PC-3 (cell line): Measurements from ENCODE around the gene STON1. TPM values are rescaled to one million over a fixed set of nuclear protein-coding genes. Genes with fewer than 3 reads are reported as not detected.

Experiments
- ATAC-seq: fragments of 200-7000 bp; cut with Tn5 transposase; 2 replicates; pipeline ENCODE4 v1.9.1; 2020; ENCODE audit warnings: mild to moderate bottlenecking, moderate library complexity
- Bru-seq: library from RNA; stranded (reverse); fragments of 400-500 nt; gene quantifications from one replicate; lab custom pipeline; 2021; lab: Mats Ljungman, UMichigan
- BruChase-seq, 2 experiments: library from RNA; stranded (reverse); fragments of 400-500 nt; gene quantifications; one replicate each; lab custom pipeline; 2021; lab: Mats Ljungman, UMichigan
- BruUV-seq: library from RNA; stranded (reverse); fragments of 400-500 nt; replicated peaks from 2 replicates; lab custom pipeline; 2021; lab: Mats Ljungman, UMichigan
- CTCF ChIA-PET: fragments of 300-600 bp; sonication (Branson Sonifier 250); formaldehyde crosslinking; loops from one replicate; lab custom pipeline; 2022; ENCODE audit warnings: antibody characterized with exemption; lab: Charles Lee
- POLR2A ChIA-PET: fragments of 300-600 bp; sonication (Branson Sonifier 250); formaldehyde crosslinking; loops from one replicate; lab custom pipeline; 2022; ENCODE audit warnings: antibody characterized with exemption; ENCODE audit not compliant: unreplicated experiment; lab: Charles Lee
- DNase-seq: peaks from one replicate; pipeline ENCODE4 v3.0.0-alpha.2; 2015
- H2AFZ ChIP-seq: fragments of 300-600 bp; sonication (generic); 2 replicates; pipeline ENCODE4 v1.6.0; 2016; ENCODE audit warnings: antibody characterized with exemption, low read length
- H3F3A ChIP-seq: fragments of 300-600 bp; sonication (generic); one replicate; pipeline ENCODE4 v1.6.0; 2017; ENCODE audit warnings: antibody characterized with exemption, low read length, control low read depth, mild to moderate bottlenecking; ENCODE audit not compliant: unreplicated experiment
- H3K27ac ChIP-seq: fragments of 300-600 bp; sonication (generic); 2 replicates; pipeline ENCODE4 v1.5.1; 2016; ENCODE audit warnings: mild to moderate bottlenecking, low read length
- H3K27me3 ChIP-seq: fragments of 300-600 bp; sonication (generic); 2 replicates; pipeline ENCODE4 v1.6.1; 2016; ENCODE audit warnings: low read length, mixed read lengths
- H3K36me3 ChIP-seq: fragments of 300-600 bp; sonication (generic); 2 replicates; pipeline ENCODE4 v1.6.1; 2016; ENCODE audit warnings: low read depth, mixed run types, low read length, mixed read lengths
- H3K4me1 ChIP-seq: fragments of 300-600 bp; sonication (generic); 2 replicates; pipeline ENCODE4 v1.5.1; 2016; ENCODE audit warnings: low read length; ENCODE audit not compliant: insufficient read depth
- H3K4me2 ChIP-seq: fragments of 300-600 bp; sonication (generic); 2 replicates; pipeline ENCODE4 v1.6.0; 2016; ENCODE audit warnings: low read length
- H3K4me3 ChIP-seq: fragments of 300-600 bp; sonication (generic); 2 replicates; pipeline ENCODE4 v1.5.1; 2016; ENCODE audit warnings: mild to moderate bottlenecking, low read length, mixed read lengths
- H3K79me2 ChIP-seq: fragments of 300-600 bp; sonication (generic); 2 replicates; pipeline ENCODE4 v1.6.1; 2017; ENCODE audit warnings: low read length, mixed read lengths
- H3K9ac ChIP-seq: fragments of 300-600 bp; sonication (generic); 2 replicates; pipeline ENCODE4 v1.6.0; 2016; ENCODE audit warnings: mild to moderate bottlenecking, low read length
- H3K9me2 ChIP-seq: fragments of 300-600 bp; sonication (generic); replicated peaks from 2 replicates; pipeline ENCODE4 v1.6.1; 2016; ENCODE audit warnings: mixed run types, low read length, mixed read lengths
- H3K9me3 ChIP-seq: fragments of 300-600 bp; sonication (generic); 2 replicates; pipeline ENCODE4 v1.6.1; 2016; ENCODE audit warnings: low read length, mixed read lengths
- H4K20me1 ChIP-seq: fragments of 300-600 bp; sonication (generic); 2 replicates; pipeline ENCODE4 v1.6.1; 2016; ENCODE audit warnings: low read length, mixed read lengths
- EZH2 ChIP-seq: fragments of 300-600 bp; sonication (generic); IDR thresholded peaks from one replicate; pipeline ENCODE4 v1.6.1; 2017; ENCODE audit warnings: antibody characterized with exemption, mild to moderate bottlenecking, low read length; ENCODE audit not compliant: unreplicated experiment
- EZH2phosphoT487 ChIP-seq: fragments of 300-600 bp; sonication (generic); IDR thresholded peaks from 2 replicates; pipeline ENCODE4 v1.6.1; 2018; ENCODE audit warnings: mild to moderate bottlenecking, antibody characterized with exemption, low read length, borderline replicate concordance
- intact Hi-C: fragments of 100-400 bp; cut with micrococcal nuclease; formaldehyde crosslinking; loops from 2 replicates; pipeline ENCODE4 v1.9.0; 2023
- long read RNA-seq: library from polyadenylated mRNA; unstranded; transcript quantifications from one replicate; pipeline ENCODE4 v2.0.0, GENCODE V29; 2021; ENCODE audit not compliant: unreplicated experiment
- total RNA-seq: library from RNA; depleted of rRNA; stranded (reverse); fragments of >200 nt; gene quantifications from 2 replicates; pipeline ENCODE4 v1.2.3, GENCODE V29; 2014; rRNA removed
- TF ChIP-seq, protein P1 (sequence below): fragments of 300-600 bp; sonication (generic); conservative IDR thresholded peaks from 2 replicates; pipeline ENCODE4 v1.5.1; 2017; ENCODE audit warnings: antibody characterized with exemption, low read depth, mild to moderate bottlenecking, low read length

The STON1 gene, protein sequence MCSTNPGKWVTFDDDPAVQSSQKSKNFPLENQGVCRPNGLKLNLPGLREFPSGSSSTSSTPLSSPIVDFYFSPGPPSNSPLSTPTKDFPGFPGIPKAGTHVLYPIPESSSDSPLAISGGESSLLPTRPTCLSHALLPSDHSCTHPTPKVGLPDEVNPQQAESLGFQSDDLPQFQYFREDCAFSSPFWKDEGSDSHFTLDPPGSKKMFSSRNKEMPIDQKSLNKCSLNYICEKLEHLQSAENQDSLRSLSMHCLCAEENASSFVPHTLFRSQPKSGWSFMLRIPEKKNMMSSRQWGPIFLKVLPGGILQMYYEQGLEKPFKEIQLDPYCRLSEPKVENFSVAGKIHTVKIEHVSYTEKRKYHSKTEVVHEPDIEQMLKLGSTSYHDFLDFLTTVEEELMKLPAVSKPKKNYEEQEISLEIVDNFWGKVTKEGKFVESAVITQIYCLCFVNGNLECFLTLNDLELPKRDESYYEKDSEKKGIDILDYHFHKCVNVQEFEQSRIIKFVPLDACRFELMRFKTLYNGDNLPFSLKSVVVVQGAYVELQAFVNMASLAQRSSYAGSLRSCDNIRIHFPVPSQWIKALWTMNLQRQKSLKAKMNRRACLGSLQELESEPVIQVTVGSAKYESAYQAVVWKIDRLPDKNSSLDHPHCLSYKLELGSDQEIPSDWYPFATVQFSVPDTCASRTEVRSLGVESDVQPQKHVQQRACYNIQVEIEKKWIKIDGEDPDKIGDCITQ
- 1.2 TPM in 2 replicates for total RNA-seq
- percentile 34 among the genes with signal in this experiment for Bru-seq, nascent RNA
- percentile 58 among the genes with signal in this experiment for BruChase-seq, experiment 1, labeled RNA remaining after a 6-hour chase
- BruChase-seq, experiment 2, labeled RNA remaining after a 2-hour chase: percentile 60 among the genes with signal in this experiment
- long read RNA-seq, full-length matches to known transcripts: 1 of 2 reads
- long read RNA-seq, partial matches to known transcripts: 0 of 2 reads
- long read RNA-seq, other reads (novel, unspliced or antisense): 1 of 2 reads

DNA sequence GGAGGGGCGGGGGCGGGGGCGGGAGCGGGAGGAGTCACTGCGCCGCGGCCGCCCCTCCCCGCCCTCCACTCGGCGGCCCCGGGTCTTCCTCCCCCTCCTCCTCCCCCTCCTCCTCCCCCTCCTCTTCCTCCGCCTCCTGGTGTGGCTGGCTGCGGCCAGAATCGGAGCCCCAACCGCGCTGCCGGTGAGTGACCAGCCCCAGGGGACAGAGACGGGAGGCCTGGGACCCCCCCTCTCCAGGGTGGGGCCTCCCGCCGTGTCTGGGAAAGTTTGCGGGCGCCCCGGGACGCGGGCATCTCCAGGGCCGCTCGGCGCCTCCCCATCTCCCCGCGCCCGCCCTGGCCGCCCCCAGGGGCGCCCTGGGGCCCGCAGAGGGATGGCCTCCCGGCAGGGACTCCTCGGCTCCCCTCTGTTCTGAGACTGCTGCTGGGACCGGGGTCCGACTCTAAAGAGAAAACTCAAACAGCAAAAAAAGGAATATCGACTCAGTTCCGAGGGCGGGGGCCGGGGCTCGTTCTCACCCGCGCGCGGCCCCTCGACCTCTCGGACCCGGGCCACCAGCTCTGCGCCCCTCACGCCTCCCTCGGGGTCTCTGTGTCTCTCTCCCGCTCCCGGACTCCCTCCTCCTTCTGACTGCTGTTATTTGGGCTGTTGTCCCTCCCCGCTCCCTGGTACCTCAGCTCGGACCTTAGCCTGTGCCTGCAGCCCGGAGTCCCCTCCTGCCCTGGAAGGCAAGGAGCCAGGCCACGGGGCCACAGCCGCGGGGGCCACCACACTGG lies at the start of gene STON1:
Gene STON1, plus strand, starts transcription at position 122 of the 779 bp plus-strand sequence. CDS start 50,480 bp downstream, outside the sequence.
- ATAC-seq (peak; percentile 50), DNase-seq (peak; percentile 12)
- peaks cover 14% of the 10 kb centered on the region for H3K4me1 ChIP-seq
- H4K20me1 ChIP-seq: no peaks in the 10 kb centered on the region
- H3K4me3 ChIP-seq: peak within 1 kb of the TSS; percentile 92
- ChIA-PET CTCF (no interaction called here), POLR2A (no interaction called here)
- no TSS peak for BruUV-seq
- H3K27ac ChIP-seq: peak within 1 kb of the TSS; percentile 45
- intact Hi-C loops: loop anchor here (2.0 to 5.0 kb wide), 2 partner anchors 19 to 57 kb away; no protein-coding TSS in a partner anchor
- no peaks in the 10 kb centered on the region for H3F3A ChIP-seq
- H3K9ac ChIP-seq: peak within 1 kb of the TSS; percentile 66
- peak within 1 kb of the TSS; percentile 98 for H2AFZ ChIP-seq
- peak within 1 kb of the TSS; percentile 99 for H3K4me2 ChIP-seq
- no peaks in the 10 kb centered on the region for H3K9me2 ChIP-seq
- no peaks in the 10 kb centered on the region for H3K36me3 ChIP-seq
- H3K79me2 ChIP-seq: no peaks in the 10 kb centered on the region
- TF ChIP-seq EZH2 (no peak), EZH2phosphoT487 (no peak)
- TF ChIP-seq, protein P1, sequence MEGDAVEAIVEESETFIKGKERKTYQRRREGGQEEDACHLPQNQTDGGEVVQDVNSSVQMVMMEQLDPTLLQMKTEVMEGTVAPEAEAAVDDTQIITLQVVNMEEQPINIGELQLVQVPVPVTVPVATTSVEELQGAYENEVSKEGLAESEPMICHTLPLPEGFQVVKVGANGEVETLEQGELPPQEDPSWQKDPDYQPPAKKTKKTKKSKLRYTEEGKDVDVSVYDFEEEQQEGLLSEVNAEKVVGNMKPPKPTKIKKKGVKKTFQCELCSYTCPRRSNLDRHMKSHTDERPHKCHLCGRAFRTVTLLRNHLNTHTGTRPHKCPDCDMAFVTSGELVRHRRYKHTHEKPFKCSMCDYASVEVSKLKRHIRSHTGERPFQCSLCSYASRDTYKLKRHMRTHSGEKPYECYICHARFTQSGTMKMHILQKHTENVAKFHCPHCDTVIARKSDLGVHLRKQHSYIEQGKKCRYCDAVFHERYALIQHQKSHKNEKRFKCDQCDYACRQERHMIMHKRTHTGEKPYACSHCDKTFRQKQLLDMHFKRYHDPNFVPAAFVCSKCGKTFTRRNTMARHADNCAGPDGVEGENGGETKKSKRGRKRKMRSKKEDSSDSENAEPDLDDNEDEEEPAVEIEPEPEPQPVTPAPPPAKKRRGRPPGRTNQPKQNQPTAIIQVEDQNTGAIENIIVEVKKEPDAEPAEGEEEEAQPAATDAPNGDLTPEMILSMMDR: no peak
- H3K27me3 ChIP-seq: no peaks in the 10 kb centered on the region
- no peaks in the 10 kb centered on the region for H3K9me3 ChIP-seq

DNA sequence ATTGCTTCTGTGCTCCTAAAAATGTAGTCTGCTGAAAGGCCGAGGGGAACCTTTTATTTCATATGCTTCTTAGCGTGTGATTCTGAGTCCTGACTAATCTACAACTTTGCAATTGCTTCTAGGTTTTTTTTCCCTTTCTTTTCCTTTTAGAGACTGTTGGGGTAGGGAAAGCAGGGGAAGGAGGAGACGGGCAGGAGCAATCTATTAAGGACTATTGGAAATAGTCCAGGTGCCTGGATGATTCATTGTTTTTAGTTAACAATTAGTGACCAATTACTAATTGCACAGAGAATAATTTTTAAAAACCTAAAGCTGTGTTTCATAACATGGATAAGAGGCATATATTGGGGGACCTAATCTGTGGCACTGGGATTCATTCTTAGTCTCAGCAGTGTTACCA lies 49.4 kb upstream of the STON1 start:
- intact Hi-C loops: no loop called here
- Histone ChIP-seq H3K4me3 (no peak overlapping the region), H4K20me1 (no peaks in the 10 kb centered on the region), H3K4me2 (no peak overlapping the region), H2AFZ (no peak overlapping the region), H3K9ac (no peak overlapping the region), H3F3A (no peaks in the 10 kb centered on the region), H3K27ac (no peak overlapping the region), H3K36me3 (peaks cover 15% of the 10 kb centered on the region), H3K79me2 (no peaks in the 10 kb centered on the region), H3K9me2 (no peaks in the 10 kb centered on the region), H3K9me3 (no peaks in the 10 kb centered on the region), H3K27me3 (no peaks in the 10 kb centered on the region), H3K4me1 (no peaks in the 10 kb centered on the region)
- DNase-seq: no peak
- POLR2A ChIA-PET: no interaction called here
- TF ChIP-seq EZH2 (no peak), EZH2phosphoT487 (no peak)
- TF ChIP-seq, protein P1: no peak
- CTCF ChIA-PET: no interaction called here
- ATAC-seq: no peak
- no TSS peak for BruUV-seq
